GM12892 (cell line): ENCODE data around the gene CADPS.

ENCODE experiments used
- POLR2A ChIP-seq: IDR thresholded peaks from 2 replicates; pipeline ENCODE4 v1.6.1; 2011; ENCODE audit warnings: low read depth, low read length, control low read depth
- TAF1 ChIP-seq: IDR thresholded peaks from 2 replicates; pipeline ENCODE4 v1.6.1; 2011; ENCODE audit warnings: low read depth, mild to moderate bottlenecking, control low read depth, low read length, borderline replicate concordance

DNA sequence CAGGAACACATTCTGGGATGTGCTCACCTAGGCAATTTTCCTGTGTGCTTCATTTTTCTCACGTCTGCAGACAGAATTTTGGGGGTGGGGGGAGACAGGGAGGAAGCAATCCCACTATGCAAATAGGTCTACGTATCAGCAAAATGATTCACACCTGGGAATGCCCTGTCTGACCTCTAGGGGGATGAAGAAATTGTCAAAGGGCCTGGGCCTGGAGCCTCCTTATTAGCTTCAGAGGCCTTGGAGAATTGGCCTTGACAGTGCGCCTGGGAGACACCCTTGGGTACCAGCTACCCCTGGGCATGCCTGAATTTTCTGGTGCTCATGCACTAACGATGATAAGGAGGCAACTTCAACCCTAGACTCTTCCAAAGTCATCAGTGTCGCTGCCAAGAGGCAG, 207.5 kb downstream of the CADPS start:
- no peak for TF ChIP-seq TAF1
- TF ChIP-seq POLR2A, result no peak
